Immature natural killer cell (primary cell): Measurements from ENCODE around the gene CHST7. TPM values are rescaled to one million over a fixed set of nuclear protein-coding genes. Genes with fewer than 3 reads are reported as not detected.
A peak's percentile ranks its signal among the peaks of the same experiment; 100 is the strongest.

Experiments used
- DNase-seq, 3 donors: peaks; one replicate each; pipeline ENCODE4 v3.0.0; 2022; ENCODE audit warnings: mixed read lengths in 1 of 3
- H3K27ac Mint-ChIP-seq, 6 donors: one replicate each; pipeline ENCODE4 v1.8.0; 2020; ENCODE audit warnings: mixed read lengths in 6 of 6, mild to moderate bottlenecking in 5 of 6, inconsistent platforms in 4 of 6, moderate library complexity in 3 of 6
- H3K27me3 Mint-ChIP-seq, 3 donors: one replicate each; pipeline ENCODE4 v1.8.0; 2020 to 2021; ENCODE audit warnings: low read depth in 3 of 3, mild to moderate bottlenecking in 3 of 3, mixed read lengths in 3 of 3, moderate library complexity in 3 of 3, inconsistent platforms in 1 of 3
- H3K36me3 Mint-ChIP-seq, 3 donors: one replicate each; pipeline ENCODE4 v1.8.0; 2020; ENCODE audit warnings: mixed read lengths in 3 of 3, inconsistent platforms in 2 of 3, mild to moderate bottlenecking in 2 of 3
- H3K4me1 Mint-ChIP-seq, 2 donors: one replicate each; pipeline ENCODE4 v1.8.0; 2020; ENCODE audit warnings: inconsistent platforms in 2 of 2, mild to moderate bottlenecking in 2 of 2, mixed read lengths in 2 of 2, moderate library complexity in 1 of 2
- H3K4me3 Mint-ChIP-seq, 5 donors: one replicate each; pipeline ENCODE4 v1.8.0; 2020; ENCODE audit warnings: mild to moderate bottlenecking in 5 of 5, mixed read lengths in 5 of 5, inconsistent platforms in 3 of 5, moderate library complexity in 3 of 5
- H3K9me3 Mint-ChIP-seq, 6 donors: one replicate each; pipeline ENCODE4 v1.8.0; 2020; ENCODE audit warnings: mild to moderate bottlenecking in 6 of 6, mixed read lengths in 6 of 6, inconsistent platforms in 4 of 6, moderate library complexity in 3 of 6
- polyA plus RNA-seq, 3 donors: library from polyadenylated mRNA; unstranded; fragments of 300-500 nt; fragmentation: Illumina TruSeq; gene quantifications; one replicate each; pipeline ENCODE4 v1.2.3, GENCODE V29; 2021

Gene CHST7
- polyA plus RNA-seq, 3 donors from 2014 or later, result 1.2 to 3.3 (median 3.3) TPM

GRCh38 chrX:46599051-46599560 lies 25.5 kb downstream of the CHST7 start:
- Mint-ChIP-seq H3K27ac (no peak overlapping the region), H3K27me3 (peaks cover 0 to 12% (median 8%) of the 10 kb centered on the region in 3 donors), H3K9me3 (no peaks in the 10 kb centered on the region), H3K36me3 (peaks cover 0 to 4% (median 0%) of the 10 kb centered on the region in 3 donors), H3K4me3 (no peak overlapping the region), H3K4me1 (no peaks in the 10 kb centered on the region)
- DNase-seq, result no peak

GRCh38 chrX:46601283-46601682 lies 27.7 kb downstream of the CHST7 start:
- Mint-ChIP-seq H3K36me3 (peaks cover 0 to 4% (median 0%) of the 10 kb centered on the region in 3 donors), H3K4me3 (no peak overlapping the region), H3K27me3 (peaks cover 0 to 13% (median 6%) of the 10 kb centered on the region in 3 donors), H3K27ac (no peak overlapping the region), H3K4me1 (no peaks in the 10 kb centered on the region), H3K9me3 (no peaks in the 10 kb centered on the region)
- no peak for DNase-seq

- H3K27me3 Mint-ChIP-seq, result peaks cover 0 to 13% (median 6%) of the 10 kb centered on the region in 3 donors
- no peak overlapping the region for H3K4me3 Mint-ChIP-seq
- no peaks in the 10 kb centered on the region for H3K9me3 Mint-ChIP-seq
- no peak for DNase-seq
- no peak overlapping the region for H3K27ac Mint-ChIP-seq
- peaks cover 0 to 4% (median 0%) of the 10 kb centered on the region in 3 donors for H3K36me3 Mint-ChIP-seq
- no peaks in the 10 kb centered on the region for H3K4me1 Mint-ChIP-seq
These were observed 29.0 kb downstream of the CHST7 start for GRCh38 chrX:46602468-46603102.

DNA sequence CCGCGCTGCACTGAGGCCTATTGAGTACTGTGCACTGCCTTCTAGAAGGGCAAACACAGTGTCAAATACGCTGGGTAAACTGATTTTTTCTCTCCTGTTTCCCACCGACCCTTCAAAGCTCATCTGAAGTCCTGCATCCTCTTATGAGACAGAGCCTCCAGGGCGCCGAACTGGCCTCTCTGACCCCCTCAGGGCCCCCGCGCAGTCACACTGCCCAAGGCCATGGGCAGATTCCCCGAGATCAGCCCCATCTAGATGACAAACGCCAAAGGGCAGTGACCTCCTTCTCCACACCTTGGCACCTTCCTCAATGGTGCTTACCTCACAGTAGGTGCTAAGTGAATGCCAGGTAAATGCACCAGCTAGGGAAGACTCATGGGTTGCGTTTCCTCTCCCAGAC lies 34.4 kb downstream of the CHST7 start:
- no peak overlapping the region for H3K4me3 Mint-ChIP-seq
- no peaks in the 10 kb centered on the region for H3K9me3 Mint-ChIP-seq
- peaks cover 0 to 13% of the 10 kb centered on the region in 2 donors for H3K4me1 Mint-ChIP-seq
- no peak for DNase-seq
- H3K27ac Mint-ChIP-seq, result no peak overlapping the region
- H3K36me3 Mint-ChIP-seq, result no peaks in the 10 kb centered on the region
- H3K27me3 Mint-ChIP-seq, result peaks cover 0 to 21% (median 5%) of the 10 kb centered on the region in 3 donors

- peaks cover 0 to 13% of the 10 kb centered on the region in 2 donors for H3K4me1 Mint-ChIP-seq
- no peak overlapping the region for H3K4me3 Mint-ChIP-seq
- no peak overlapping the region for H3K27ac Mint-ChIP-seq
These were observed 36.6 kb downstream of the CHST7 start for GRCh38 chrX:46610070-46610658.

DNA sequence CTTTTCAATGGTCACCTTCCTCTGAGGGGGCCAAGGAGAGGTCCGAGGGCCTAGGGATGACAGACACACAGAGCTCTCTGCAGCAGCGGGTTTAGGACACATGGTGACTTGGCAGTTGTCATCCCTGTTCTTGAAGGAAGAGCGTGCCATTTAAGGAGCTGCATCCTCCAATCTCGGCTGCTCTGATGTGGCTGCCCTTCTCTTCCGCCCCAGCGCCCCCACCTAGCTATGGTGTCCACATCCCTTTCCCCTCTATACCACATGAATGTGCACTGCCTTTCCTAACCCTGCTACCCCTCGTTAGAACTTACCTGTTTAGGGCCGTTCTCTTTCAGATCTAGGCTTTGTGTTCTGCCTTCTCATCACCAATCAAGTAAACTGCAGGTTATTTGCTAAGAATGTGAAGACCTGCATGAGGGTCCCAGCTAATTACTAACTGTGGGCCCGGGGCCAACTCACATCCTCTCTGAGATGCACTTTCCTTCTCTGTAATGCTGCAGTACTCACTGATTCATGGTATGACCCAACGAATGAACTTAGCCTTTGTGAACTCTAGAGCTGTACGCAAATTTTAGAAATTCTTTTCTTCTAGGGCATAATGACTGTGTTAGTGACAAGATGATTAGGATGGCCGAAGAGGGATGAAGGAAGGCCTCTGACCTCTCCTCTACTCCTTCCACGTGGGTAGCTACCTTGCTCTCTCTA lies 38.2 kb downstream of the CHST7 start:
- Mint-ChIP-seq H3K4me3 (no peak overlapping the region), H3K36me3 (peaks cover 0 to 4% (median 0%) of the 10 kb centered on the region in 3 donors), H3K27ac (no peak overlapping the region), H3K27me3 (peaks cover 3 to 22% (median 3%) of the 10 kb centered on the region in 3 donors), H3K9me3 (no peaks in the 10 kb centered on the region), H3K4me1 (peaks cover 0 to 13% of the 10 kb centered on the region in 2 donors)
- peak in 2 of 3 donors; percentile 7 to 19 for DNase-seq

More at GRCh38 chrX:46610070-46610658, 36.6 kb downstream of the CHST7 start:
- DNase-seq, result no peak
- Mint-ChIP-seq H3K27me3 (peaks cover 0 to 20% (median 2%) of the 10 kb centered on the region in 3 donors), H3K36me3 (peaks cover 0 to 4% (median 0%) of the 10 kb centered on the region in 3 donors), H3K9me3 (no peaks in the 10 kb centered on the region)

- Mint-ChIP-seq H3K27me3 (peaks cover 3 to 5% (median 5%) of the 10 kb centered on the region in 3 donors), H3K4me3 (no peak overlapping the region), H3K4me1 (no peaks in the 10 kb centered on the region), H3K9me3 (peaks cover 0 to 7% (median 0%) of the 10 kb centered on the region in 6 donors), H3K36me3 (peaks cover 0 to 9% (median 4%) of the 10 kb centered on the region in 3 donors), H3K27ac (no peak overlapping the region)
- no peak for DNase-seq
These were observed 44.3 kb downstream of the CHST7 start for GRCh38 chrX:46617906-46618305.

GRCh38 chrX:46618947-46619346 lies 45.4 kb downstream of the CHST7 start:
- H3K9me3 Mint-ChIP-seq, result peaks cover 0 to 7% (median 0%) of the 10 kb centered on the region in 6 donors
- H3K27ac Mint-ChIP-seq, result no peak overlapping the region
- no peak for DNase-seq
- peaks cover 0 to 9% (median 4%) of the 10 kb centered on the region in 3 donors for H3K36me3 Mint-ChIP-seq
- H3K27me3 Mint-ChIP-seq, result peaks cover 1 to 5% (median 3%) of the 10 kb centered on the region in 3 donors
- no peak overlapping the region for H3K4me3 Mint-ChIP-seq
- no peaks in the 10 kb centered on the region for H3K4me1 Mint-ChIP-seq

DNA sequence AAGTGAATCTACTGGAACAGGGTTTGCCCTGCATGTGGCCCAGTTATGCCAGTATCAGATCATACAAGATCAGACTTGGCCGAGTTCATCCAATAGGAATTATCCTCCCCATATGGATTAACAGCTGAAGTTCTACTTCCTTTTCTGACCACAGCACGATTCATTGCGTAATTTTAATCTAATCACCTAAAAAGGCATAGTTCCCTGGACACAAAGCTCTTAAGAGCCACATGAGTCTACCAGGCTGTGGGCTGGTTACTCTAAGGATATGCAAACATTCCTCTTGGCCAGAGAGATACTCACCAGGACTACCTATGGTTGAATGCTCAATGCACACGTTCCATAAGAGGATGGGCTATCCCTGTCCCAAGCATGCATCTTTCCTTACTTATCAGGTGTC lies 46.9 kb downstream of the CHST7 start:
- no peak for DNase-seq
- no peaks in the 10 kb centered on the region for H3K4me1 Mint-ChIP-seq
- peaks cover 0 to 7% (median 0%) of the 10 kb centered on the region in 6 donors for H3K9me3 Mint-ChIP-seq
- H3K27ac Mint-ChIP-seq, result no peak overlapping the region
- H3K4me3 Mint-ChIP-seq, result no peak overlapping the region
- H3K36me3 Mint-ChIP-seq, result peaks cover 0 to 9% (median 0%) of the 10 kb centered on the region in 3 donors
- H3K27me3 Mint-ChIP-seq, result peaks cover 3 to 5% (median 5%) of the 10 kb centered on the region in 3 donors

GRCh38 chrX:46621572-46621971 lies 48.0 kb downstream of the CHST7 start:
- H3K27me3 Mint-ChIP-seq, result peaks cover 2 to 4% (median 3%) of the 10 kb centered on the region in 3 donors

DNA sequence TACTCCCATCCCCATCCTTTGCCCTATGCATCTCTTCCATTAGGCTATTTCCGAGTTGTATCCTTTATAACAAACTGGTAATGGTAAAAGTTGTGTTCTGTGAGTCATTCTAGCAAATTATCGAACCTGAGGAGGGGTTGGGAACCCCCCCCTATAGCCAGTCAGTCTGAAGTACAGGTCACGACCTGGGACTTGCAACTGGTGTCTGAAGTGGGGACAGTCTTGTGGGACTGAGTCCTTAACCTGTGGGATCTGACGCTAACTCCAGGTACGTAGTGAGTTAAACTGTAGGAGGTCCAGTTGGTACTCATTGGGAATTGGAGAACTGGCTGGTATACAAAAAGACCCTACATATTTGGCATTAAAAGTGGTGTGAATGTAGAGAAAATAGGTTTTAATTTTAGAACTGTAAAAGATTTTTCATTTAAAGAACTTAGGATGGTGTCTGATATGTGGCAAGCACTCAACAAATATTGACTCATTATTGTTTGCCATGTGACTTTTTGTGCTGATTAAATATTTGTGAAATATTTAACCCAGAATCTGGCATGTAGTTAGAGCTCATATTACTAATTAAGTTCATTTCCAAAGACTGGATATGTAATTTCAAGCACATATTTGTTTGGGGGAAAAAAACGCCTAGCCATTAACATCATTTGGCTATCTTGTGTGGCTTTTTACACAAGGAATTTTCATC lies 50.7 kb downstream of the CHST7 start:
- H3K27ac Mint-ChIP-seq, result no peak overlapping the region
- no peak overlapping the region for H3K4me3 Mint-ChIP-seq

More at GRCh38 chrX:46621572-46621971, 48.0 kb downstream of the CHST7 start:
- Mint-ChIP-seq H3K27ac (no peak overlapping the region), H3K4me3 (no peak overlapping the region), H3K36me3 (peaks cover 0 to 11% (median 0%) of the 10 kb centered on the region in 3 donors), H3K4me1 (no peaks in the 10 kb centered on the region), H3K9me3 (peaks cover 0 to 7% (median 0%) of the 10 kb centered on the region in 6 donors)
- no peak for DNase-seq

DNA sequence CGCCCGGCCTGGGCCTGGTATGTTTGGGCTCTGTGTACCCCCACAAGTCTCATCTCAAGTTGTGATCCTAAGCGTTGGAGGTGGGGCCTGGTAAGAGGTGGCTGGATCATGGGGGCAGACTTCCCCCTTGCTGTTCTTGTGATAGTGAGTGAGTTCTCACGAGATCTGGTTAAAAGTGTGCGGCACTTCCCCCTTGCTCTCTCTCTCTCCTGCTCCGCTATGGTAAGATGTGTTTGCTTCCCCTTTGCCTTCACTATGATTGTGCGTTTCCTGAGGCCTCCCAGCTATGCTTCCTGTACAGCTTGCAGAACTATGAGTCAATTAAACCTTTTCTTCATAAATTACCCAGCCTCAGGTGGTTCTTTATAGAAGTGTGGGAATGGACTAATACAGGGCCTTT lies 53.0 kb downstream of the CHST7 start:
- DNase-seq, result no peak
- H3K9me3 Mint-ChIP-seq, result no peaks in the 10 kb centered on the region
- H3K27me3 Mint-ChIP-seq, result peaks cover 0 to 6% (median 5%) of the 10 kb centered on the region in 3 donors
- H3K4me1 Mint-ChIP-seq, result no peaks in the 10 kb centered on the region
- H3K4me3 Mint-ChIP-seq, result no peak overlapping the region
- H3K36me3 Mint-ChIP-seq, result peaks cover 0 to 7% (median 0%) of the 10 kb centered on the region in 3 donors
- H3K27ac Mint-ChIP-seq, result no peak overlapping the region

More for the DNA sequence above, 50.7 kb downstream of the CHST7 start:
- H3K9me3 Mint-ChIP-seq, result no peaks in the 10 kb centered on the region
- no peak for DNase-seq
- H3K27me3 Mint-ChIP-seq, result peaks cover 0 to 3% (median 2%) of the 10 kb centered on the region in 3 donors
- H3K4me1 Mint-ChIP-seq, result no peaks in the 10 kb centered on the region
- H3K36me3 Mint-ChIP-seq, result peaks cover 0 to 4% (median 0%) of the 10 kb centered on the region in 3 donors

DNA sequence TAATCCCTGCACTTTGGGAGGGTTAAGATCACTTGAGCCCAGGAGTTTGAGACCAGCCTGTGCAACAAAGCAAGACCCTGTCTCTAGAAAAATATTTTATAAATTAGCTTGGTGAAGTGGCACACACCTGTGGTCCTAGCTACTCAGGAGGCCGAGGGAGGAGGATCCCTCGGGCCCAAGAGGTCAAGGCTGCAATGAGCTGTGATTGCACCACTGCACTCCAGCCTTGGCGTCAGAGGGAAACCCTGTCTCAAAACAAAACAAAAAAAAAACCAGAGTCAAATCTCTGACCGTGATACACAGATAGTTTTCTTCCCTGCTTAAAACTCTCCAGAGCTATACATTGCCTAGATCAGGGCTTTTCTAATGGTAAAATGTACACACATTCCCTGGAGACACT lies 53.5 kb downstream of the CHST7 start:
- DNase-seq, result no peak
- peaks cover 0 to 8% (median 7%) of the 10 kb centered on the region in 3 donors for H3K27me3 Mint-ChIP-seq
- no peaks in the 10 kb centered on the region for H3K4me1 Mint-ChIP-seq
- peaks cover 0 to 7% (median 0%) of the 10 kb centered on the region in 3 donors for H3K36me3 Mint-ChIP-seq
- no peaks in the 10 kb centered on the region for H3K9me3 Mint-ChIP-seq
- H3K4me3 Mint-ChIP-seq, result no peak overlapping the region
- H3K27ac Mint-ChIP-seq, result no peak overlapping the region
